ELR (cell line): ENCODE results near the gene CDH13.

Source experiments
- DNase-seq: peaks from one replicate; pipeline ENCODE4 v3.0.0-alpha.2; 2015; ENCODE audit warnings: low read depth

Gene CDH13

DNA sequence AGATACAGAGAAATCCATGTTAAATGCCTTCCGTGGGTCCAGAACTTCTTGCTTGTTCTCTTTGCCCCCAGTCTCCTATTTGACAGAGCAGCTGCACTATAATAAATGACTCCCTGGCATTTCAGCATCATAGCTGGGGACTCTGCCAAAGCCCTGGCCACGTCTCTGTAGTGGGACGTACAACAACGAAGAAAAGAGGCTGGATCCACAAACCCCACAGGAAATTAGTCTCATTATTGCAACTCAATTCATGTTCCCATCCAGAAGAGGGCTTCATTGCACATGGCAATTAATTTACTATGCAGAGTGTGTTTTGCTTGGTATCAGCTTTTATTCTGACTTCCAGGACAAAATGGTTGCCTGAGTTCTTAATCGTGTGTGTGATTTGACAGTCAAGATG lies 121.3 kb downstream of the CDH13 start:
- peak; percentile 8 for DNase-seq

DNA sequence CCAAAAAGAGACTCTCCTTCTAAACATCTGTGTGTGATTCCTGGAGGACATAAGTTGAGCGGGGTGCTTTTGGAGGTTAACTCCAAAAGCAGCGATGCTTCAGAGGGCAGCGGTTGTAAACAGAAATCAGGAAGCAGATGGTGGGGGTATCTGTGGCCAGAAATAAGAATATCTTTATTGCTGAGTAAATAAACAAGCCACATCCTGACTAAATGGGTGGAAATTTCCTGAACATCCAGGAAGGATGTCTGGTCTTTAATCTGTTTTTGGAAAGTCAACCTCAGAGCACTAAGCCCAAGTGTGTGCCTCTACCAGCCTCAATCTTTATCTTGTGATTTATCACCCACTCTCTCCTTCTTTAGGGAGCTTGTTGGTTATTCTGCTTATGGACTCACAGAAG lies 123.3 kb downstream of the CDH13 start:
- DNase-seq = peak; percentile 14

DNA sequence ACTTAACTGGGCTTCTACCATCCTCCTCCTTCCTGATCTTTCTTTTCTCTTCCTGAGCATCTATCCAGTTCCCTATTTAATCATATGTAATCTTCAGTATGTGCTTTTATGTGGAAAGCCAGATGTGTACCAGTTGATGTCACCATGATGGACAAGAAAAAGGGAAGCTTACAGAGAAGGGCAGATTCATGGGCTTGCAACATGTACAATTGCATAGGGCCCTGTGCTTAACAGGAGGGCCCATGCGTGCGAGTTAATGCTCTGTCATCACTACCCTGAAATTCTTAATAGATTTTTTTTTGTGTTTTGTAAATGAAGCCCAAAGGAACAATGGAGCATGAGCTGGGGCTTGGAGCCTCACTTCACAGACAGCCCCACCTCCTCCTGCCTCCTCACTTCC lies 124.3 kb downstream of the CDH13 start:
- DNase-seq = no peak

DNA sequence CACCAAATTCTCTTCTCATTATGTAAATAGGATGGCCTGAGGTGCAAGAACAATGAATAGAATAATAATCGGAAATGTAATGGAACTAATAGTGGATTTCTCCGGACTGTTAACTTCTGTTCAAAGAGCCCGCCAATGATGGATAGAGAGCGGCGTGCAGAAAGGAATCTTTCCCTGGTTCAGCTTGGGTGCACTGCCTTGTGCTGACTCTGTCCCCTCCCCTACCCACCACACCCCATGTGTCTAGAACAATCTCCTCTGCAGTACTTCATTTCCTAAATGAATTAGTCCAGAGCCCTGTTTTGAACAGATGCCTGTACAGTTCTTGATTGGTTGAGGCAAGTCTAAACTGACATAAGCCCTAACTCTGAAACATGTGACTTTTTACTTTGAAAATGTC lies 125.4 kb downstream of the CDH13 start:
- no peak for DNase-seq

DNA sequence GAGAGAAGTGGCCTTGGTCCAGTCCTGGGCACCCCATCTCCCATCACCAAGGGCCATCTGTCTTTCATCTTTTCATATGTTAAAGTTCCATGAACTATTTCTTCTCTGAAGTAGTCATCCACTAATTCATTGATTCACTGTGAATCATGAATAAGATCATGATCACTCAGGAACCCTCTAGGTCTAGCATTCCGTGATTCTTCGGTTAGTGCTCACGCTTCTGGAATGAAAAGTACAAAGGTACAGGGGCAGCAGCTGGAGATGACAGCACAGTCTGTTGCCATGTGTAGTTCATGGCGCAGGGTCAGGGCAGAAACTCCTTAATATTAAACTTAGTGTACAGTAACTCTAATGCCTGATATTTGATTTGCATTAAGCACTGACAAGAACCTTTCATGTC lies 127.1 kb downstream of the CDH13 start:
- DNase-seq = peak; percentile 88

DNA sequence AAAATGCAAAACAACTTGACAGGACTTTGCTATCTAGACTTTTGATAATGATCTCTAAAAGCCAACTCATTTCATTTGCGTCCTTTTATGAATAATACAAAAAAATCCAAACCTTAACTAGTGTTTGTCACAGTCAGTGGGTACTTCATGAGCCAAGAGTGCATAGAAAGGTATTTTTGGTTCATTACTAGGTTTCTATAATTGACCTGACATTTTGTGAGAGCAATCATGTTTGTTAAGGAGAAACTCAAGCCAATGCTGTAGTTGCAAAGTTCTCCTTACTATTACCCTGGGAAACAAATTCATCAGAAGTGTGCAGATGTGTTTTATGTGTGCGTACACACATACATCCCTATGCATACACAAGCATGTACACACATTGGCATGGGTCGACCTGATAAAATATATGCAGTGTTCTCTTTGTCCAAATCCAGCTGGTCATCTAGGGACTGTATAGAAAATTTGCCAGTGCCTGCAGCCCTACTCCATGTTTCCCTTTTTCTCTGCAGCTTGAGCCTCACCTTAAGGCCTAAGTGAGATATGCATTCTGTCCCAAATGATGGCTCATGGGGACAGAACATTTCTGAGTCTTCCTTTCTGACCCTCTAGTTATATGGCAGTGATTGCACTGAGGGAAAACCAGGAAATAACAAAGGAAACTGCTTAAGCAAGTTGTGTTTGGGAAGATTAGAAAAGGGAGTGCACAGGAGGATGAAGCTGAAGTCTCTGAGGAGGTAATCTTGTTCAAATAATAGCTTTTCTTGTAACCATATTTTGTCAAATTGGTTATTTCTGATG lies 128.1 kb downstream of the CDH13 start:
- no peak for DNase-seq

DNA sequence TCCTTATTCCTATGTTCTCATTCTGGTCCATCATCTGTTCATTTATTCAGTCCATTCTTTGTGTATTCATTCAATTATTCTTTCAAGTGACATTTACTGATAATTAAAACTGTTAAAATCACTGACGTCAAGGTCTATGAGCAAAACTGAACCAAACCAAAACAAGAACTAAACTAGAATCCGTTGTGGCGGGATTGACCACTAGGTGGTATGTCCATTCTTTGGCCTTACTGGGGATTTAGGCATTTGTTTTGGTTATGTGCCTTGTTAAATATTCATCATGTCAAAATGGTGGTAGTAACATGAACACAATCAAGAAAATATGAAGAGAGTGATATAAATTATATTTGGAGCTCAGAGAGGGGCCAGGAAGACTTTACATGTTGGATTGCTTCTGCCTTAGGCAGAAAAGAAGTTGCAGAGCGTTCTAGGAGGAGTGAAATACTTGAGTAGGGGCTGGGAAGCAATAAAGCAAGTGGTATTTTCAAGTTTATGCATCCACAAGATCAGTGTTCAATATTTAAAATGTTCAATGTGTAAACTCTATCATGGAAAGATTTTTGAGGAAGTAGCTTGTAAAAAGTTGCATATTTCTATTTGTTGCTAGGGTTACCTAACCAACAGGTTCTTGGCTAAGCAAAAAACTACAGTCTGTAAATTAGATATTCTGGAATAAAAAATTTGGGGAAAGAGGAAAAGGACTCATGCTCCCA lies 129.0 kb downstream of the CDH13 start:
- peak; percentile 24 for DNase-seq

DNA sequence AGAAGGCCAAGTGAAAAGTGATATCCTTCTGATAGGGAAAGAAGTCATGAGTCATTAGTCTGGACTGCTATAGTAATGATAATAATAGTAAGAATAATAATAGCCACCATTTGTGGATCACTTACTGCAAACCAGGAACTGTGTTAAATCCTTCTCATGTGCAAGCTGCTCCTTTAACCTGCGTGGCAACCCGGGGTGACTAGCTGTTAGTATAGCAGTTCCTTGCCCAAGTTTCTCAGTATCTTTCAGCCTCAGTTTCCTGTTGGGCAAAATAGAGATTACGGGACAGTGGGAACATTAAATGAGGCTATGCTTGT lies 129.5 kb downstream of the CDH13 start:
- DNase-seq = peak; percentile 46

DNA sequence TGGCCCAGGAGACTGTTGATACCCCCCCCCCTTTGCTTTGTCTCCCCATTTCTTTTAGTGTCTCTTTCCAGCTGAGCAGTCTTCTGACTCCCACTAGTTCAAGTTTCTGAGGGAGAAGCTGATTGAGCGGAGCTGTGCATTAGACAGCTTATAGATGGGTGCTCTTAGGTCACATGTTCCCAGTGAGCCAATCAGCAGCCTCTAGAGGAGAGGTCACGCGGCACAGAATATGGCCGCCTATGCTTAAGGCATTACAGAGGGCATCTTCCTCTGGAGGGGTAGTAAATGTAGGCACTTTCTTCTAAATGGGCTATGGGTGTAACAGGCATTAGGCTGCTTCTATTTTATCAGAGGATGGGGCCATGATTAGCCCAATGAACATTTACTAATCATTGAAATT lies 131.6 kb downstream of the CDH13 start:
- DNase-seq = no peak

DNA sequence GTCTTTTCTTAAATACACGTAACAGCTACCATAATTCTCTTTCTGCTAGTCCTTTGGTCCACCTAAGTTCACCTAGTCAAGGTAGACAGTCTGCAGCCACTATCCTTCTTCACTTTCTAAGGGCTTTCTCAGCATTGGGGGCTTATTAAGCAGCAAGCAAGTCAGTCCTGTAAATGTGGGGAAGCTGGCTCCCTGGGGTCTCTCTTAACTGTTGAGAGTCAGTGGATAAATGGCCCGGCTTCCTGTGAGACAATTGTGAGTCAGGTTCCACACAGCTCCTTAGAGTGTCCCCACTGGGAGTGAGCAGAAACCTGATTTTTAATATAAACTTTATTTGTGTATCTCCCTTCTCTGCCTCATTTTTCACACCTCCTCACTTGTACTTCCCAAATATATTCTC lies 132.1 kb downstream of the CDH13 start:
- DNase-seq = peak; percentile 19

DNA sequence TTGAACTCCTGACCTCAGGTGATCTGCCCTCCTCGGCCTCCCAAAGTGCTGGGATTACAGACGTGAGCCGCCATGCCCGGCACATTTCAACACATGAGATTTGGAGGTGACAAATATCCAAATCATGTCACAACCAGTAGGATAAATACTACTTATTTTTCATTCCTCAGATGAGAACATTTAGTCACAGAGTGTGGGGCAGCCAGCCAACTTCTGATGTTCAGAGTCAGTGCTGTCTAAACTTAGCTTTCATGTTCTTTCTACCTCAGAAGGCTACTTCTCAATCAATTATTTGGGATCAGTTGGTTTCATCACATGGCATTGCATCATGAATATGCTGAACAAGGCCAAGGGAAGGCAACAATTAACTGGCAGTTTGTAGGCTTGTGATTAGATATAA lies 134.5 kb downstream of the CDH13 start:
- DNase-seq = peak; percentile 58

DNA sequence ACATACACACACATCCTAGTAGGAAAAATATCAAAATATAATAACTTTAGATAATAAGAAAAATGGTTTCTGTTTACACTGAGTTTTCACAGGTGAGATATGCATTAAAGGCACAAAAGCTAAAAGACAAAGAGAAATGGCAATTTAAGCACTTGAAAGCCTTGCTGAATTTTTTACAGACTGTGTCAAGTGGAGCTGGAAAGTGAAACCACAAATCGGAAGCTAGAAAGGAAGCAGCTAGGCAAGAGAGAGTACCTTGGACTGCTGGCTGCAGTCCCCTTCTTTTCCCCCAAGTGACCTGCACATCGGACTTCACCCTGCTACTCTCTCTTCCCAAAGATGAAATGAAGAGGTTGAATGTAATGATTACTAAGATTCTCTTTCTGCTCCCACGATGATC lies 135.1 kb downstream of the CDH13 start:
- DNase-seq = peak; percentile 42

DNA sequence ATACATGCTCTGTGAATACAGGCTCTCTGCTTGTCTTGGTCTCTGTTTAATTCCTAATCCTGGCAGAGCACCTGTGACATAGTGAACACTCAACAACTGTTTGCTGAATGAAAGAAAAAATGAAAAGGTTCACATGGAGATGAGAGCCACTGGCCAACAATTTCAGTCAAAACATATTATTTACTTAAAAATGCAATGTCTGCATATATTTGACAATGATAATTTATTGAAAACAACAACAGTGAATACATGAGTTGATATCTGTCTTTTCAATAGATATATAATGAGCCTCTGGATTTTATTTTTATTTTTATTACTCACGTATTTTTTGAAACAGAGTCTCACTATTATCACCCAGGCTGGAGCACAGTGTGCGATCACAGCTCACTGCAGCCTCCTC lies 136.6 kb downstream of the CDH13 start:
- DNase-seq = no peak

DNA sequence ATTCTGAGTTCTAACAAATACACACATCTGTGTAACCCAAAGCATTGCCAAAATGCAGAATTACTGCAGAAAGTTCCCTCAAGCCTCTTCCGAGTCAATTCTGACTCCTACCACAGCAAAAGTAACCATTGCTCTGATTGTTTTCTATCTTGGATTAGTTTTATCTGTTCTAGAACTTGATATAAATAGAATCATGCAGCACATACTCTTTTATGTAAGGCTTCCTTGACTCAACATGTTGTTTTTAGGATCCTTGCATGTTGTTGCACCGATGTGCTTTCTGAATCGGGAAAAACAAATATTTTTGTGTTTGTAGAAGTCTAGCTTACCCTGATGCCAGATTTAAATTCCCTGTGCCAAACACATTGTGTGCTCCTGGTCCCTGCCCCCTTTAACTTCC lies 140.4 kb downstream of the CDH13 start:
- no peak for DNase-seq

DNA sequence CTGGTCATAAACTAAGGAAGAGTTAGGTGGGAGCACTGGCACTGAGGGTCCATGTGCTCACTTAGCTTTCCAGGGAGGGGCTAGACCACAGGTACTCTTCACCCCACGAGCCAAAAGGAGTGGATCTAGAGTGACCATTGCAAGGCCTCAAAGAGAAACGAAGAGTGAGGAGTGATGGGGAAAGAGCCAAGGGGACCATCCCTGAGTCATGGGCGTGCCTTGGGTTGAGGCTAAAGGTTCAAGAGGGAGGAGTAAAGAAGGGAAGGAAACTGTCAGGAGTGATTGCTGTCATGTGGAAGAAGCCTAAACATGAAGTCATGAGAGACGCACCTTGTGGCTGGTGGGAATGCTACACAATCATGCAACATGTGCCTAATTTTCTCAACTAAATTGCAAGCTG lies 141.0 kb downstream of the CDH13 start:
- DNase-seq = no peak

DNA sequence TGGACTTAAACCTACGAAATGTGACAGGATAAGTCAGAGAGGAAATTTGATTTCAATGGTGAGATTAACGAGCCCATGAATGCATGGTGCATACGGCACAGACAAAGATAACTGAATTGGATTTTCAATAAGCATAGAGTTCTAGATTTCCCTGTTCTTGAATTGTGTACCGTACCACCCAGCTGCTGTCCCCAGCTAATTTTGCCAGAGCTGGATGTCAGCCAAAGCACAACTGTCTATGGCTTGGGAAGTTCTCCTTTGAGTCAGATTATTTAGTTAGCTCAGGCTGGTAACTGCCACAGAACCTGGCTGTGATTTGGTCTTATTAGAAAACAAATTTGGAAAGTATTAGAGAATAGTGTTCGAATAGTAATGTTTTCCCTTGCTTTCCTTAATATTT lies 143.1 kb downstream of the CDH13 start:
- DNase-seq = no peak

DNA sequence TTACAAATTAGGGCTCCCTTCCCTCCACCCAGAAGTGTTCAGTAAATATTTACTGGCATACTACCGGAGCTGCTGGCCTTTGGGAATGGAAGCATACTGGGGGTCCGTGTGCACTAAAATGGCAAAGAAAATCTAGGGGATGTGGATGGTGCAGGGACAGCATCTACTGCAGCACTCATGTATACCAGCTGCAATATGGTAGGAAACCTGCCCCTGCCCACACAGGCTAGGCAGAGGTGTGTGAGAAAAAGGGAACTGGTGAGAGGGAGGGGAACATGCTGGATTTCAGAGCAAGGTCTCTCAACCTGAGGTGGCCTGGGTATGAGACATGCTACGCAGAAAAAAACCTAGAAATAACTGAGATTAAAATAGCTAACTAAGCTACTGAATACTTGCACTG lies 145.4 kb downstream of the CDH13 start:
- no peak for DNase-seq

DNA sequence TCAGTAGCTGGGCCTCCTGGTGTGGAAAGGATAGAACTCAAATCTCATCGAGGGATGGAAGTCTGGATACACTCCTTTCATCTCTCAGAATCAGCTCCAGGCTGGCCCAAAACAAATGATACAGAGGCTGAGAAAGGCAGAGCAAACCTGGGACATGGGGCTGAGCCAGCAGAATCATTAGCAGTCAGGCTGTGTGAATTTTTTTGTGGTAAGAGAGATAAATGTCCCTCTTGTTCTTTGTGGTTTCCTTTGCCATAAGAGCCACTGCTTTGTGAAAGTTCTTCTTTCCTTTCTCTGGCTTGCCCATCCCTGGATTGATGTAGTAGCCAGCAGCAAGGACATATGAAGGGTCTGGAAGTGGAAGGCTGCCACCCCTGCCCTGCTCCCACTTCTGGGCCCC lies 146.2 kb downstream of the CDH13 start:
- no peak for DNase-seq

DNA sequence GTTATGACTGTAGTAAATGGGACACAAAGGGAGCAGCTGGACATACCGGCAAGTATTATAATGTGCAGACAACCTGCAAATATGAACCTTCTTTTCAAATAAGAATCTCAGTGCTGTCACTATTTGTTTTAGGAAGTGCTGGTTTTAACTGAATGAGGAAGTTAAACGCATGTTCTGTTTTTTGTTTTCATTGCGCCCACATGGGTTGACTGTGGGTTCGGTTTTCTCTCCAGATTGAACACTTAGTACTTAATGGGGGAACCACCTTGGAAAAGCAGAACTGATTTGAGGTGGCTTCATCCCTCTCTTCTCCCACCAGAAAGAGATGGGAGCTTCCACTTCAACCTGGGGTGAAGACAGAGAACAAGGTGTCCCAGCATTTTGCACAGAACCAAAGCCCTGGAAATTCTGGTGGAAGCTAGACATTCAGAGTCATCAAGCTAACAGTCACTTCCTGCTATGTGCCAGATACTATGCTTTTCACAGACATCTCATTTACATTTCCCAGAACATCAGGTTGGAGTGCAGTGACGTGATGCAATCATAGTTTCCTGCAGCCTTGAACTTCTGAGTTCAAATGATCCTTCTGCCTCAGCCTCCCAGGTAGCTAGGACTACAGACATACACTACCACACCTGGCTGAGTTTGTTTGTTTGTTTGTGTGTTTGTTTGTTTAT lies 149.8 kb downstream of the CDH13 start:
- peak; percentile 5 for DNase-seq

DNA sequence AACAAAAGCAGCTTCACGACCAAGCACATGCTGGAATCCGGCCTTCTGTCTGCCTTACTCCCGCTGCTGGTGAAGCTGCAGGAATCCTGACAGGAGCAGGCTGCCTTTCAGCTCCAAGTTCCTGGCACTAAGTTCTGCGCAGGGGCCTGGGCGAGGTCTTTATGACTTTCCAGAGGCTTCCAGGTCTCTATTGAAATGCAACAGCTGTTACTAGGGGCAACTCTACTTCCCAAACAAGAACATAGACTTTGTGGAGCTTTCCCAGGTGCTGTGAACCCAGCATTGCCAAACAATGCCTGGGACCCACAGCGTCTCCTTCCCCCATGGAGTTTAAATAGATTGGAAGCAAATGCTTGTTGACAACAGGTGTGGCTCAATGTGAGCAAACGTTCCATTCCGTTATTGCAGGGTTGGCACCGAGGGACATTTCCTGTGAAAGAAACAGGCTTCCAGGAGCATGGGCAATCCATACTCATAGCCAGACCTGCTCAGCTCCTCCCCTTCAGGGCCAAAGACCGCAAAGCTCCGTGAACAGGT lies 156.0 kb downstream of the CDH13 start:
- no peak for DNase-seq

DNA sequence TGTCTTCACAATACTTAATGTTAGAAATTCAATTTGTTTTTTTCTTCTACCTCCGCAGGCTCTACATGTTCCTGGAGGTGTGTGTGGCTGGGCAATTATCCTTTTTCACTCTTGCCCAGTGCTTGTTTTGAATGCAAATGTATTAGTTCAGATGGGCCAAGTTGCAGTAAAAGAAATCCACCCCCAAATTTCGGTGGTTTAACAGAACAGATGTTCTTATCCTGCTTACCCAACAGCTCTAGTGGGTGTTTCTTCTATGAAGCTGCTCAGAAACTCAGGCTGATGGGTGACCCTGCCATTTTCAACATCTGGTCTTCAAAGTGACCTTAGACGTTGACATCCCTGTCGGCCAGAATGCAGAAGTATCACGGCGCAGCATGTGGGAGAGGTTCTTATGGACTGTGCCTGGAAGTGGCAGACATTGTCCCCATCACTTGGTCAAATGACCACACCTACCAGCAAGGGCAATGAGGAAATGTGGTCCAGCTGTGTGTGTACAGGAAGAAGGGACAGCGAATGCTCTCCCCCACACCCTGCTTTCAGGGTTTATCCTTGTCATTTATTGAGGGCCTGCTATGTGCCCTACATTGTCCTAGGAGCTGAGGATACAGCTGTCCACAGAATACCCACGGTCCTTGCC lies 157.3 kb downstream of the CDH13 start:
- no peak for DNase-seq

DNA sequence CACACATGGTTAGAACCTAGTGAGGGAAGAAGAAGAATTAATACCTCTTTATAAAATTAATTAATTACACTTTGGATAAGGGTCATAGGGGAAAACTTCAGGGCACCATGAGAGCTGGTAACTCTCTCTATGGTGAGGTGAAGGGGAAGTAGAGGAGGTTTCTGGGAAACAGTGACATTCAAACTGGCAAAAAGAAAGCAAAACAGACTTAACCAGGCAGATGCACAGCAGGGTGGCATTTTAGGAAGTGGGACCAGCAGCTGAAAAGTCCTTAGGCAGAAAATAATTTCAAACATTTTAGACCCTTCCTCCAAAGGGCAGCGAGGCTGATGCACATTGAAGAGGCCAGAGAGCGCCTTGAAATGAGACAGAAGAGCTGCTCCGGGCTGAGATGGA lies 157.8 kb downstream of the CDH13 start:
- DNase-seq = no peak

DNA sequence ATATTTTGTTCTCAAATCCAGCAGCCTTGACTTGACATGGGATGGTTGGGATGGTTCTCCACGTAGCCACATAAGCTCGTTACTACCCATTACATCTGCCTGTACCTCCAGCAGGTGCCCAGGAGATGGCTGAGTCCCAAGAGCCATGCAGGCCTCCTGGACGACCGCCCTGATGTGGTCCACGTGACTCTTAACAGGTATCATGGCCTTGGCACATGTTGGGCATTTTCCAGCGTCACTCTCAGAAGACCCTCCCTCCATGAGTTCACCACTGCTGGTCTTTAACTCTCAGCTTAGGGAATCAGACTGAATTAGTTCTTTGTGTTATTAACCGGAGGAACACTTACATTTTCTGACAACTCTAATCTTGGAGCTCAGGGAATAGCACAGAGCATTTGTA lies 161.5 kb downstream of the CDH13 start:
- DNase-seq = no peak
